ENCODE measurements around the gene NCL.

NCL gene

DNA sequence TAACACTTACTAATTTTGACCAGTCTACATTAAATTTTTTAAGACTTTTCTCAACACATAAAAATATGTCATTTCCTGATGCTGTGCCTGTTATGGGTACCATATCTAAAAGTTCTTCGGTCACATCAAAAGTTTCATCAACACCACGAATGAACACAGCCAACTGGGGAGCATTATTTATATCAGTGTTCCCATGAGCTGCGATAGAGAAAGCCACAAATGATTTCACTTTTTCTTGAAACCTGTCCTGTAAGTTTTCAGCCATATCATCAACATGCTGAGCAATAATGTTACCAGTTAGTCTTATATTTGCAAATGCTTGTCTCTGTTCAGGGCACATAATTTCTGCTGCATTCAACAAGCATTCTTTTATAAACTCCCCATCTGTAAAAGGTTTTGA, 30.4 kb upstream of the NCL start:
- no peak for TF ChIP-seq CTCF (IDR thresholded peaks at IDR 0.05; ENCODE audit: low read depth, low read length)
- DNase-seq (ENCODE audit: extremely low read depth, low read depth): no peak

DNA sequence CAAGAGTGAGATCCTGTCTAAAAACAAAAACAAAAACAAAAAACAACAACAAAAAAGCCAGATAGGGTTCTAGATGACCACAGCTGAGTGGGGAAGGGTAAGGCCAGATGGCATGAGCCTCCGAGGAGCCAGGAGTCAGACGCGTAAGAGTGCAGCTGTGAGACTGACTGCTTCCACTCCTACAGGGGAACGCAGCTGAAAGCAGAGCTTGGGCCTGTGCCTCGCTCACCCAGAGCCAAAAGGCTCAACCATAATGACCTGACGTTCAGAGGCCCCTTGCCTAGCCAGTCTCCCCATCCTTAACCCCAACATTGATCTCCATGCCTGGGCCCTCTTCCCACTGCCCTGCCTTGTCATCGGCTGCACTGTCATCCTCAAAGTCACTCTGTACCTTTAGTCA, 26.5 kb upstream of the NCL start:
- DNase-seq (ENCODE audit: extremely low read depth, low read depth): no peak
- no peak for TF ChIP-seq CTCF (IDR thresholded peaks at IDR 0.05; ENCODE audit: low read depth, low read length)

- TF ChIP-seq CTCF (IDR thresholded peaks at IDR 0.05; ENCODE audit: low read depth, low read length): peak; percentile 2
- no peak for DNase-seq (ENCODE audit: extremely low read depth, low read depth)
Measured at GRCh38 chr2:231489990-231490389, 25.7 kb upstream of the NCL start.

GRCh38 chr2:231488331-231488730, 24.0 kb upstream of the NCL start:
- DNase-seq (ENCODE audit: extremely low read depth, low read depth): no peak
- no peak for TF ChIP-seq CTCF (IDR thresholded peaks at IDR 0.05; ENCODE audit: low read depth, low read length)

- TF ChIP-seq CTCF (IDR thresholded peaks at IDR 0.05; ENCODE audit: low read depth, low read length): no peak
- no peak for DNase-seq (ENCODE audit: extremely low read depth, low read depth)
Measured at GRCh38 chr2:231486851-231487596, 22.7 kb upstream of the NCL start.

DNA sequence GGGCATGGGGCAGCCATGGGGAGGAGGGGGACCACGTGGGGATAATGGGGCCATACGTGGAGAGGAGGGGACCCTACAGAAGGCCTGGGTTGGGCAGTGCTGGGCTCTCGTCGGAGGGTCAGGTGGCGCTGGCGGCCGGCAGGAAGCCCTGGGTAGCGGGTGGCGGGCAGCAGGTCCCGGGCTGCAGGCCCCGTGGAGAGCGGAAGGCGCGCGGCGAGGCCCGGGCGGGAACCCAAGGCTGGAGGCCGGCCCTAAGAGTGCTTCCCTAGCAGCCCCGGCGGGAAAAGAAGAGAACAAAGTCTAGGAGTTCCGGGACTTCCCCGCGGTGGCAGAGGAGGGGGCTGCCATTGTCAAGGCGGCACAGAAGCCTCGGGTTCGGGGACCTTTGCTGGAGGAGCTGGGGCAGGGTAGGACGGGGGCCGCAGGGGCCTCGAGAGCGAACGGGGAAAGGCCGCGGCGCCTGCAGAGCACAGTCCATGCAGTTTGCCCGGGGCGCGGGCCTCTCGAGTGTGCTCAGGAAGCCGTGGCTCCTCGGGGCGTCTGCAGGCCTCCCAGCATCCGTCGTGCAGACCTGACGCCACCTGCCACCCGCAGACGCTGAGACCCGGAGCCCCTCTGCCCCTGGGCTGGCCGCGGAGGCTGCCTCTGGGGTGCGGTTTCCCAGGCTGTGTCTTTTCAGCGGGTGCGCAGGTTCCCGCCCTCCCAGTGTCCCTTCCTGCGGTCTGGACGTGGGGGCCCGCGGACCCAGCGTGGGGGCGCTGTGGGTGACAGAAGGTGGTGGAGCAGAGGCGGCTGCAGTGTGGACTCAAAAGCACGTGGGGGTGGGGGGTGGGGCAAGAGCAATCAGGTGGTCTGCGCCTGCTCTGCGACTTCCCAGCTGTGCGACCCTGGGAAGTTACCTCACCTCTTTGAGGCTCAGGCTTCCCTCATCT, 19.4 kb upstream of the NCL start:
- no peak; the same call in 1 of the 2 replicates for TF ChIP-seq CTCF (IDR thresholded peaks at IDR 0.05; ENCODE audit: low read depth, low read length)
- DNase-seq (ENCODE audit: extremely low read depth, low read depth): no peak

DNA sequence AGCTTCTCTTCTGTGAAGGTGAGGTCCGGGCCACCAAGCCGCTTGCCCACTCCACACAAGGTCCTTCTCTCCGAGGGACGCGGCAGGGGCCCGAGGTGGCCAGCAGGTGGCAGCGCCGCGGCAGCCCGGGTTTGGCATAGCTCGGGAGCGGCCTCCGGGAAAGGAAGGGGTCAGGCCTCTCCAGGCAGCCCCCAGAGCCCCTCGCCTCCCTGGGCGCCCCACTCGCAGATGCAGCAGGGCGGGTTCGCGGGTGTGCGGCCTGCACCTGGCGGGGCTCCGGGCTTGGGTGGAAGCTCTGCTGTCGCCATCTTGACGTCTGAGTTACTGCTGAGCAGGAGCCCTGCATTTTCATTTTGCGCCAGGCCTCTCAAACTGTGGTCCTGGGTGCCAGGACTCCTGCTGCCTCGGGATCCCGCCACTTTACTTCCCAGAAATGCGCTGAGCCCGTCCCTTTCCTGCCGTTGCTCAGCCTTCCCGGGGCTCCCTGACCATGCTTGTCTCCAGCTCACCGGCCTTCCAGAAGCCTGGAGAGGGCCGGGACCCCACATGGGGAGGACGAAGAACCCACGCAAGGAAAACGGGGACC, 18.6 kb upstream of the NCL start:
- peak; percentile 94 for TF ChIP-seq CTCF (IDR thresholded peaks at IDR 0.05; ENCODE audit: low read depth, low read length)
- no peak for DNase-seq (ENCODE audit: extremely low read depth, low read depth)
